Endothelial cell of umbilical vein (primary cell): ENCODE data around the gene GALR3. TPM values are rescaled to one million over a fixed set of nuclear protein-coding genes. Genes with fewer than 3 reads are reported as not detected.

ENCODE experiments used
- BruUV-seq: library from RNA; stranded (reverse); fragments of 400-500 nt; replicated peaks from 2 replicates; lab custom pipeline; 2021; lab: Mats Ljungman, UMichigan
- CTCF ChIA-PET: fragments of 300-600, 350-600 bp; sonication (Branson Sonifier 250); formaldehyde crosslinking; loops from one replicate; lab custom pipeline; 2021; ENCODE audit warnings: antibody characterized with exemption, inconsistent platforms; lab: Charles Lee
- POLR2A ChIA-PET: fragments of 300-600, 350-600 bp; sonication (Branson Sonifier 250); formaldehyde crosslinking; loops from one replicate; lab custom pipeline; 2021; ENCODE audit warnings: antibody characterized with exemption, inconsistent platforms; lab: Charles Lee
- DNase-seq: peaks from one replicate; pipeline ENCODE4 v3.0.0-alpha.2; 2011; ENCODE audit warnings: low read depth, low spot score
- FAIRE-seq: peaks from 2 replicates; lab custom pipeline; 2011; peaks lifted over from hg19 to GRCh38; lab: Jason Lieb, UNC
- H2AFZ ChIP-seq: 2 replicates; pipeline ENCODE4 v1.6.0; 2012; ENCODE audit warnings: low read depth, low read length, control low read depth, inconsistent platforms
- H3K27ac ChIP-seq: 2 replicates; pipeline ENCODE4 v1.5.1; 2011; ENCODE audit warnings: low read depth, mild to moderate bottlenecking, control low read depth, low read length, moderate library complexity; ENCODE audit not compliant: insufficient read depth
- H3K27me3 ChIP-seq, 2 experiments: 2 replicates each; pipeline versions ENCODE4 v1.6.0 to v1.6.1; 2011; ENCODE audit warnings: low read length in 2 of 2, mixed read lengths in 1 of 2; ENCODE audit not compliant: control insufficient read depth in 2 of 2, insufficient read depth in 2 of 2
- H3K36me3 ChIP-seq, 2 experiments: 2 replicates in 1 of 2; 3 replicates in 1 of 2; pipeline ENCODE4 v1.5.1; 2011; ENCODE audit warnings: low read length in 2 of 2, mild to moderate bottlenecking in 1 of 2, moderate library complexity in 1 of 2; ENCODE audit not compliant: control insufficient read depth in 2 of 2, insufficient read depth in 2 of 2; ENCODE audit errors: extremely low read depth in 1 of 2
- H3K4me1 ChIP-seq: 3 replicates; pipeline ENCODE4 v1.5.1; 2011; ENCODE audit warnings: mild to moderate bottlenecking, low read length; ENCODE audit not compliant: control insufficient read depth, insufficient read depth; ENCODE audit errors: extremely low read depth
- H3K4me2 ChIP-seq: 2 replicates; pipeline ENCODE4 v1.6.1; 2011; ENCODE audit warnings: low read length, control low read depth, mixed read lengths; ENCODE audit not compliant: insufficient read depth
- H3K4me3 ChIP-seq, 3 experiments: fragments of 200-600 bp in 1 of 3; sonication (generic), shearing (Covaris generic) in 1 of 3; replicated peaks in 1 of 3; 2 replicates each; pipeline ENCODE4 v1.5.1; 2011 to 2016; ENCODE audit warnings: control low read depth in 3 of 3, low read length in 3 of 3, mild to moderate bottlenecking in 2 of 3, inconsistent platforms in 1 of 3, low read depth in 1 of 3, moderate library complexity in 1 of 3; ENCODE audit not compliant: insufficient read depth in 1 of 3
- H3K79me2 ChIP-seq: 2 replicates; pipeline ENCODE4 v1.6.0; 2012; ENCODE audit warnings: low read length, inconsistent platforms; ENCODE audit not compliant: control insufficient read depth, insufficient read depth
- H3K9ac ChIP-seq: replicated peaks from 2 replicates; pipeline ENCODE3; 2011; ENCODE audit warnings: low read length, control low read depth; ENCODE audit not compliant: insufficient read depth; ENCODE audit errors: extremely low read depth
- H3K9me1 ChIP-seq: replicated peaks from 3 replicates; pipeline ENCODE4 v1.6.0; 2011; ENCODE audit warnings: mild to moderate bottlenecking, low read length; ENCODE audit not compliant: control insufficient read depth, insufficient read depth; ENCODE audit errors: extremely low read depth
- H3K9me3 ChIP-seq: replicated peaks from 2 replicates; pipeline ENCODE4 v1.5.1; 2012; ENCODE audit warnings: low read length, inconsistent platforms; ENCODE audit not compliant: control insufficient read depth, insufficient read depth
- H4K20me1 ChIP-seq: replicated peaks from 2 replicates; pipeline ENCODE3; 2011; ENCODE audit warnings: mild to moderate bottlenecking, low read length; ENCODE audit not compliant: control insufficient read depth, insufficient read depth; ENCODE audit errors: extremely low read depth
- EZH2 ChIP-seq: IDR thresholded peaks from 2 replicates; pipeline ENCODE4 v1.6.1; 2012; ENCODE audit warnings: borderline replicate concordance, low read depth, mild to moderate bottlenecking, moderate library complexity, low read length, inconsistent platforms; ENCODE audit not compliant: severe bottlenecking
- FOS ChIP-seq: IDR thresholded peaks from 2 replicates; pipeline ENCODE4 v1.6.1; 2011; ENCODE audit warnings: mild to moderate bottlenecking, low read length, moderate library complexity, borderline replicate concordance; ENCODE audit not compliant: insufficient read depth
- GATA2 ChIP-seq: IDR thresholded peaks from 2 replicates; pipeline ENCODE4 v1.7.0; 2011; ENCODE audit warnings: low read depth, mild to moderate bottlenecking, moderate library complexity, mixed read lengths, low read length; ENCODE audit not compliant: insufficient read length, insufficient read depth
- JUN ChIP-seq: IDR thresholded peaks from 2 replicates; pipeline ENCODE4 v1.6.1; 2011; ENCODE audit warnings: borderline replicate concordance, low read depth; ENCODE audit not compliant: insufficient read length, insufficient read depth
- MYC ChIP-seq: IDR thresholded peaks from one replicate; pipeline ENCODE4 v1.6.1; 2011; ENCODE audit warnings: mild to moderate bottlenecking, low read depth, low read length
- POLR2A ChIP-seq: IDR thresholded peaks from 2 replicates; pipeline ENCODE4 v1.6.1; 2012; ENCODE audit warnings: low read depth, mild to moderate bottlenecking, control low read depth, low read length
- POLR2AphosphoS5 ChIP-seq: IDR thresholded peaks from 2 replicates; pipeline ENCODE4 v1.6.1; 2012; ENCODE audit warnings: low read depth, mild to moderate bottlenecking, control low read depth, low read length, moderate library complexity; ENCODE audit not compliant: insufficient read depth
- dilution Hi-C: fragments of 300-500 bp; cut with MboI; formaldehyde crosslinking; loops from one replicate; pipeline ENCODE4 v1.15.0; 2019; ENCODE audit warnings: low sequenced_read_pairs; ENCODE audit not compliant: extremely low pct_ligation_motif_present
- intact Hi-C: fragments of 100-400 bp; cut with micrococcal nuclease; formaldehyde crosslinking; loops from one replicate; pipeline ENCODE4 v1.10.0; 2022
- polyA plus RNA-seq, 4 experiments: library from polyadenylated mRNA; depleted of rRNA in 3 of 4; stranded (reverse) in 3 of 4; unstranded in 1 of 4; fragments of >200 nt; gene quantifications; 2 replicates each; pipeline versions ENCODE4 v1.2.1 to v1.2.3, GENCODE V29; 2011 to 2012; ENCODE audit warnings: missing spikeins in 1 of 4
- total RNA-seq: library from RNA; stranded (reverse); gene quantifications from 2 replicates; pipeline ENCODE4 v1.2.3, GENCODE V29; 2021
- TF ChIP-seq, protein P1 (sequence below), 2 donors: IDR thresholded peaks; 1 replicate in 1 of 2; 2 replicates in 1 of 2; pipeline ENCODE4 v1.5.1; 2011; ENCODE audit warnings: low read length in 2 of 2, mild to moderate bottlenecking in 2 of 2, moderate library complexity in 2 of 2, control low read depth in 1 of 2, inconsistent platforms in 1 of 2, low read depth in 1 of 2; ENCODE audit not compliant: insufficient read depth in 1 of 2; ENCODE audit errors: extremely low read depth in 1 of 2
- TF ChIP-seq, protein P2 (sequence below): IDR thresholded peaks from 2 replicates; pipeline ENCODE4 v1.6.1; 2011; ENCODE audit not compliant: insufficient read depth, insufficient read length

The GALR3 gene
- total and polyA plus RNA-seq, 2 donors (not counting 3 experiments of a cell fraction or from before 2014, with no cell fraction given) = not detected

DNA sequence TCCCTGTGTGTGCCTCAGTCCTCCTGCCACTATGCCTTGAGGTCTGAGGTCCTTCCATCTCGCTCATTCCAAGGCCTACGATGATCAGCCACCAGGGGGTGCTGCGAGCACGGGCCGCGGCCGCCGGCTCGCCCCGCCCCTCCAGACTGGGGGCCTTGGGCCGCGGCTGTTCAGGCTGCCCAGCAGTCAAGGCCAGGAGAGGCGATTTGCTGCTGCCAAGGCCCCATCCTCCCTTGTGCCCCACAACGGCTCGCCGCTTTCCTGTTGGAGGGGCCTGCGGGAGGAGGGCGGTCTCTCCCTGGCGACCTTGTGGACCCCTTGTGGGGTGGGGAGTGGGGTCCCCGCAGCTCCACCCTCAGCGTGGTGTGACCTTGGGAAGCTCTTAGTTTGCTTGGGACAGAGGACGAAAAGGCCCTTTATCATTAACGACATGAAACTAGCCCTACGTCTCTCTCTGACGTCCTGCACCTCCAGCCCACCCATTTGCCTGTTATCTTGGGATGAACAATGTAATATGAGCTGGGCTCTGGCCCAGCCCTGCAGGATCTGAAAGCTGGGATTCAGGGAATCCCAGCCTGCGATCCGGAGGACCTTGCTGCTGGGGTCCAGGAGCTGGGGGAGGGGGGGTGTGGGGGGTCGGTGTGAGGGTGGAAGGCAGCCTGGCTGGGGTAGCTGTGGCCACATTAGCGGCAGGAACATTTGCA, 5.3 kb upstream of the GALR3 start:
- no TSS peak for BruUV-seq
- Histone ChIP-seq H3K9me3 (no peaks in the 10 kb centered on the region), H3K36me3 (peaks cover 0 to 4% of the 10 kb centered on the region in 2 experiments), H3K9ac (no peak overlapping the region), H2AFZ (peak overlapping the region; percentile 85), H3K27me3 (peaks cover 2 to 3% of the 10 kb centered on the region in 2 experiments), H3K4me3 (peak overlapping the region in 1 of 3 experiments; percentile 5), H3K4me2 (no peak overlapping the region), H3K4me1 (peaks cover 9% of the 10 kb centered on the region), H3K79me2 (no peaks in the 10 kb centered on the region), H3K27ac (no peak overlapping the region), H3K9me1 (no peaks in the 10 kb centered on the region), H4K20me1 (no peaks in the 10 kb centered on the region)
- DNase-seq = peak; percentile 86
- ChIA-PET CTCF (interaction anchor here (0.6 to 5.9 kb wide), 29 partner anchors 9 to 175 kb away, joined by 3 to 223 read pairs (median 8); partner anchors contain the start of genes ANKRD54, C22orf23, EIF3L and GCAT), POLR2A (interaction anchor here (0.6 to 1.5 kb wide), 5 partner anchors 10 to 150 kb away, joined by 3 to 8 read pairs (median 5); partner anchors contain the start of gene GCAT)
- TF ChIP-seq, protein P1, sequence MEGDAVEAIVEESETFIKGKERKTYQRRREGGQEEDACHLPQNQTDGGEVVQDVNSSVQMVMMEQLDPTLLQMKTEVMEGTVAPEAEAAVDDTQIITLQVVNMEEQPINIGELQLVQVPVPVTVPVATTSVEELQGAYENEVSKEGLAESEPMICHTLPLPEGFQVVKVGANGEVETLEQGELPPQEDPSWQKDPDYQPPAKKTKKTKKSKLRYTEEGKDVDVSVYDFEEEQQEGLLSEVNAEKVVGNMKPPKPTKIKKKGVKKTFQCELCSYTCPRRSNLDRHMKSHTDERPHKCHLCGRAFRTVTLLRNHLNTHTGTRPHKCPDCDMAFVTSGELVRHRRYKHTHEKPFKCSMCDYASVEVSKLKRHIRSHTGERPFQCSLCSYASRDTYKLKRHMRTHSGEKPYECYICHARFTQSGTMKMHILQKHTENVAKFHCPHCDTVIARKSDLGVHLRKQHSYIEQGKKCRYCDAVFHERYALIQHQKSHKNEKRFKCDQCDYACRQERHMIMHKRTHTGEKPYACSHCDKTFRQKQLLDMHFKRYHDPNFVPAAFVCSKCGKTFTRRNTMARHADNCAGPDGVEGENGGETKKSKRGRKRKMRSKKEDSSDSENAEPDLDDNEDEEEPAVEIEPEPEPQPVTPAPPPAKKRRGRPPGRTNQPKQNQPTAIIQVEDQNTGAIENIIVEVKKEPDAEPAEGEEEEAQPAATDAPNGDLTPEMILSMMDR (IDR thresholded peaks at IDR 0.05; ENCODE audit: extremely low read depth in 1 of 2, insufficient read depth in 1 of 2, low read depth in 1 of 2, low read length in 2 of 2) = peak; percentile 95 to 98
- TF ChIP-seq FOS (no peak), EZH2 (no peak), MYC (no peak), POLR2A (no peak), GATA2 (no peak), JUN (no peak), POLR2AphosphoS5 (peak; percentile 37)
- TF ChIP-seq, protein P2, sequence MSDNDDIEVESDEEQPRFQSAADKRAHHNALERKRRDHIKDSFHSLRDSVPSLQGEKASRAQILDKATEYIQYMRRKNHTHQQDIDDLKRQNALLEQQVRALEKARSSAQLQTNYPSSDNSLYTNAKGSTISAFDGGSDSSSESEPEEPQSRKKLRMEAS = no peak
- intact Hi-C loops (loop anchor here (1.0 to 5.0 kb wide), 4 partner anchors 45 to 147 kb away; partner anchors contain the start of genes C22orf23 and POLR2F), dilution Hi-C loops (no loop called here)
- peak; percentile 94 for FAIRE-seq
